Measurements from ENCODE around the gene SCUBE1. TPM values are rescaled to one million over a fixed set of nuclear protein-coding genes. Genes with fewer than 3 reads are reported as not detected.

Gene SCUBE1
- total and polyA plus RNA-seq, 2 experiments from 2014 or later = 2.1 to 2.2 TPM

DNA sequence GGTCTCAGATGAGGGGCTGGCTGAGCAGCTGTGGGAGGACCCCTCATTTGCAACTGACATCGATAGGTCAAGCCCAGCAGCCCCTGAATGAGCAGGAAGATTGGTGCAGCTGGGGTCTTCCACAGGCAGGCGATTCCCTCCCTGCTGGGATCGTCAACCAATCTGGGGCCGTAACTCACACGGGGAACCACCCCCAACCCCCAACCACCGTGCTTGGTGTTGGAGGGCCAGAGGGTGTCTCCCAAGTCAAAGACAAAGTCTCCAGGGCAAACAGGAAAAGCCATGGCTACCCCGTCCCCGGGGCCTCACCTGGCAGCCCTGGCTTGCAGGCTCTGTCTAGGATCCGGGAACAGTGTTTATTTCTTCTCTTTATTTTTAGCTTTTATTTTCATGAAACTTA is 26.9 kb upstream of the SCUBE1 start:
- H3K36me3 ChIP-seq (replicated peaks; ENCODE audit: insufficient read depth, low read depth) = no peaks in the 10 kb centered on the region
- H3K27ac ChIP-seq = no peak overlapping the region
- no peaks in the 10 kb centered on the region for H3K79me2 ChIP-seq
- H3K9me3 ChIP-seq (ENCODE audit: low read depth) = no peaks in the 10 kb centered on the region
- TF ChIP-seq, protein P1, sequence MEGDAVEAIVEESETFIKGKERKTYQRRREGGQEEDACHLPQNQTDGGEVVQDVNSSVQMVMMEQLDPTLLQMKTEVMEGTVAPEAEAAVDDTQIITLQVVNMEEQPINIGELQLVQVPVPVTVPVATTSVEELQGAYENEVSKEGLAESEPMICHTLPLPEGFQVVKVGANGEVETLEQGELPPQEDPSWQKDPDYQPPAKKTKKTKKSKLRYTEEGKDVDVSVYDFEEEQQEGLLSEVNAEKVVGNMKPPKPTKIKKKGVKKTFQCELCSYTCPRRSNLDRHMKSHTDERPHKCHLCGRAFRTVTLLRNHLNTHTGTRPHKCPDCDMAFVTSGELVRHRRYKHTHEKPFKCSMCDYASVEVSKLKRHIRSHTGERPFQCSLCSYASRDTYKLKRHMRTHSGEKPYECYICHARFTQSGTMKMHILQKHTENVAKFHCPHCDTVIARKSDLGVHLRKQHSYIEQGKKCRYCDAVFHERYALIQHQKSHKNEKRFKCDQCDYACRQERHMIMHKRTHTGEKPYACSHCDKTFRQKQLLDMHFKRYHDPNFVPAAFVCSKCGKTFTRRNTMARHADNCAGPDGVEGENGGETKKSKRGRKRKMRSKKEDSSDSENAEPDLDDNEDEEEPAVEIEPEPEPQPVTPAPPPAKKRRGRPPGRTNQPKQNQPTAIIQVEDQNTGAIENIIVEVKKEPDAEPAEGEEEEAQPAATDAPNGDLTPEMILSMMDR (IDR thresholded peaks at IDR 0.05; ENCODE audit: poor library complexity) = no peak
- TF ChIP-seq EZH2 (IDR thresholded peaks at IDR 0.05; ENCODE audit: borderline replicate concordance) (no peak), EZH2phosphoT487 (IDR thresholded peaks at IDR 0.05; ENCODE audit: low read depth, severe bottlenecking, unreplicated experiment) (no peak)
- 50% methylated on average over 9 of the region's 9 CpGs for WGBS (ENCODE audit: low lambda C conversion rate, missing lambda C conversion rate)
- no peak overlapping the region for H3K4me3 ChIP-seq
- H4K20me1 ChIP-seq (ENCODE audit: insufficient read depth, poor library complexity, severe bottlenecking) = no peaks in the 10 kb centered on the region
- peaks cover 15% of the 10 kb centered on the region for H3K27me3 ChIP-seq
- H2AFZ ChIP-seq = no peak overlapping the region
- DNase-seq (ENCODE audit: low spot score) = no peak
- no peaks in the 10 kb centered on the region for H3K9me2 ChIP-seq (replicated peaks; ENCODE audit: insufficient read depth)
- no peaks in the 10 kb centered on the region for H3K4me1 ChIP-seq (ENCODE audit: insufficient read depth)
- no peak overlapping the region for H3K4me2 ChIP-seq

DNA sequence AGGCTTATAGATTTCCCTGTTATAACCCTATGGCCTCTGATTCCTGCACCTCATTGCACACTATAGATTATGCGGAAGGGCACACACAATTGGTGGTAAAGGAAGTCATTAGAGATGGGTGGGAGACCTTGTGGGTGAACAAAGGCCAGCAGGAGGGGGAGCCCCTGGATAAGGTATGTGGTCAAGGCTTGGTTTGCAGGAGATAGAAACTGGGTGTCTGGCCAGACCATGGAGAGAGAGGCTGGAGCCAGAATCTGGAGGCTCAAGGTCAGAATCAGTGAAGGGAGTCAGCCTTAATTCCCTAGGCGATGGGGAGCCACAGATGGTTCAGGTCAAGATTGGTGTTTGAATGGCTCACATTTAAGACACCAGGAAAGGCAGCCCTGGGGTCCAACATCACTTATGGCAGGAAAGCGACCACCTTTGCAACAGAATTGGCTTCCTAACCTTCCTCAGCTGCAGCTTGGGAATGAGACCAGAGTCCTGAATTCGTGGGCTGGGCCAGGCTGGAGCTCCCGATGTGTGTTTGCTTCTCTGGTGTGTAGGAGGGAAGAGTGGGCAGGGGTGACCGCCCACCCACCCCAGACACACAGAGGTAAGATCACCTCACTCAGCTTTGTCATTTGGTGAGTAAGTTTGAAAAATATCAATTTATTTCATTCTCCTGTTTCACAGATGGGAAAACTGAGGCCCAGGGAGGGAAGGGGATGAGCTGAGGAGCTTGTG is 22.7 kb upstream of the SCUBE1 start:
- DNase-seq (ENCODE audit: low spot score) = no peak
- Histone ChIP-seq H3K4me3 (no peak overlapping the region), H2AFZ (no peak overlapping the region), H3K36me3 (replicated peaks; ENCODE audit: insufficient read depth, low read depth) (no peaks in the 10 kb centered on the region), H3K4me2 (no peak overlapping the region), H3K27ac (no peak overlapping the region), H3K27me3 (peaks cover 15% of the 10 kb centered on the region), H4K20me1 (ENCODE audit: insufficient read depth, poor library complexity, severe bottlenecking) (no peaks in the 10 kb centered on the region), H3K9me3 (ENCODE audit: low read depth) (no peaks in the 10 kb centered on the region), H3K9me2 (replicated peaks; ENCODE audit: insufficient read depth) (no peaks in the 10 kb centered on the region), H3K79me2 (no peaks in the 10 kb centered on the region), H3K4me1 (ENCODE audit: insufficient read depth) (no peaks in the 10 kb centered on the region)
- TF ChIP-seq EZH2phosphoT487 (IDR thresholded peaks at IDR 0.05; ENCODE audit: low read depth, severe bottlenecking, unreplicated experiment) (no peak), EZH2 (IDR thresholded peaks at IDR 0.05; ENCODE audit: borderline replicate concordance) (no peak)
- TF ChIP-seq, protein P1 (IDR thresholded peaks at IDR 0.05; ENCODE audit: poor library complexity) = no peak
- 99% methylated on average over 6 of the region's 6 CpGs for WGBS (ENCODE audit: low lambda C conversion rate, missing lambda C conversion rate)

DNA sequence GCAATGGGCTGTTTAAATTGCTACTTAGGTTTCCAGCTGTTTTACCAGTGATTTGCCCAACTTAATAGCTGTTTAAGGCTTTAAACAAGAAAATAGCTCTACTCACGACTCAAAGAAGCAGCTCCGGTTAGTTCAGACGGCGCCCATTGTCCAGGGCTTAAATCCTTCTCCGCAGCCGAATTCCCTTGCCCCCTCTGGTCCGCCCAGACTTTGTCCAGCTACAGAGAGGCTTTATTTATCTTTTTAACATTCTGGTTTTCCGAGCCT is 20.9 kb upstream of the SCUBE1 start:
- Histone ChIP-seq H3K27ac (no peak overlapping the region), H3K9me3 (ENCODE audit: low read depth) (no peaks in the 10 kb centered on the region), H3K27me3 (peaks cover 15% of the 10 kb centered on the region), H2AFZ (no peak overlapping the region), H4K20me1 (ENCODE audit: insufficient read depth, poor library complexity, severe bottlenecking) (no peaks in the 10 kb centered on the region), H3K9me2 (replicated peaks; ENCODE audit: insufficient read depth) (no peaks in the 10 kb centered on the region), H3K36me3 (replicated peaks; ENCODE audit: insufficient read depth, low read depth) (no peaks in the 10 kb centered on the region), H3K4me3 (no peak overlapping the region), H3K4me2 (no peak overlapping the region), H3K4me1 (ENCODE audit: insufficient read depth) (no peaks in the 10 kb centered on the region), H3K79me2 (no peaks in the 10 kb centered on the region)
- TF ChIP-seq EZH2 (IDR thresholded peaks at IDR 0.05; ENCODE audit: borderline replicate concordance) (no peak), EZH2phosphoT487 (IDR thresholded peaks at IDR 0.05; ENCODE audit: low read depth, severe bottlenecking, unreplicated experiment) (no peak)
- TF ChIP-seq, protein P1 (IDR thresholded peaks at IDR 0.05; ENCODE audit: poor library complexity) = no peak
- DNase-seq (ENCODE audit: low spot score) = no peak
- WGBS (ENCODE audit: low lambda C conversion rate, missing lambda C conversion rate) = 72% methylated on average over 8 of the region's 8 CpGs
